H1 (cell line): ENCODE data around the gene BABAM1. TPM values are rescaled to one million over a fixed set of nuclear protein-coding genes. Genes with fewer than 3 reads are reported as not detected.

Source experiments
- CTCF ChIA-PET: fragments of 300-600 bp; sonication (Branson Sonifier 250); formaldehyde crosslinking; loops from one replicate; lab custom pipeline; 2021; ENCODE audit not compliant: partially characterized antibody; lab: Charles Lee
- POLR2A ChIA-PET: fragments of 300-600 bp; sonication (Branson Sonifier 250); formaldehyde crosslinking; loops from one replicate; lab custom pipeline; 2021; ENCODE audit warnings: inconsistent platforms; ENCODE audit not compliant: partially characterized antibody; lab: Charles Lee
- DNase-seq, 2 experiments: peaks; one replicate each; pipeline versions ENCODE4 v3.0.0 to v3.0.0-alpha.2; 2010 to 2022; ENCODE audit warnings: low spot score in 2 of 2, low read depth in 1 of 2, mixed read lengths in 1 of 2
- FAIRE-seq: peaks from 2 replicates; lab custom pipeline; 2011; peaks lifted over from hg19 to GRCh38; lab: Jason Lieb, UNC
- H2AFZ ChIP-seq: 2 replicates; pipeline ENCODE4 v1.8.1; 2012; ENCODE audit warnings: low read length, inconsistent platforms
- H2AK5ac ChIP-seq: 2 replicates; pipeline ENCODE4 v1.6.1; 2013; ENCODE audit warnings: low read depth, low read length
- H2BK120ac ChIP-seq: replicated peaks from 2 replicates; pipeline ENCODE3; 2013; ENCODE audit warnings: low read depth, low read length, inconsistent platforms
- H2BK12ac ChIP-seq: 2 replicates; pipeline ENCODE4 v1.6.1; 2013; ENCODE audit warnings: low read depth, low read length
- H2BK15ac ChIP-seq: 2 replicates; pipeline ENCODE4 v1.6.1; 2013; ENCODE audit warnings: low read length
- H2BK20ac ChIP-seq: 2 replicates; pipeline ENCODE4 v1.6.1; 2013; ENCODE audit warnings: low read length
- H2BK5ac ChIP-seq: 2 replicates; pipeline ENCODE4 v1.6.1; 2013; ENCODE audit warnings: low read depth, low read length
- H3K14ac ChIP-seq: 2 replicates; pipeline ENCODE4 v1.6.1; 2013; ENCODE audit warnings: inconsistent platforms; ENCODE audit not compliant: insufficient read length
- H3K18ac ChIP-seq: 2 replicates; pipeline ENCODE4 v1.6.1; 2013; ENCODE audit warnings: low read length; ENCODE audit errors: extremely low read depth
- H3K23ac ChIP-seq: 2 replicates; pipeline ENCODE4 v1.6.1; 2013; ENCODE audit warnings: inconsistent platforms; ENCODE audit not compliant: insufficient read length
- H3K23me2 ChIP-seq: 2 replicates; pipeline ENCODE4 v1.6.1; 2013; ENCODE audit warnings: low read depth, low read length
- H3K27ac ChIP-seq: 2 replicates; pipeline ENCODE4 v1.6.1; 2011; ENCODE audit warnings: low read depth, low read length, inconsistent platforms
- H3K27me3 ChIP-seq, 4 experiments: replicated peaks in 1 of 4; 1 replicate in 1 of 4; 2 replicates in 3 of 4; pipeline versions ENCODE4 v1.6.1 to v1.8.1; 2011 to 2013; ENCODE audit warnings: low read length in 3 of 4, mild to moderate bottlenecking in 3 of 4, inconsistent platforms in 2 of 4, mixed read lengths in 2 of 4, moderate library complexity in 1 of 4; ENCODE audit not compliant: control insufficient read depth in 3 of 4, insufficient read depth in 3 of 4; ENCODE audit errors: extremely low read depth in 1 of 4
- H3K36me3 ChIP-seq, 4 experiments: 2 replicates each; pipeline versions ENCODE4 v1.6.1 to v1.8.1; 2011 to 2013; ENCODE audit warnings: mild to moderate bottlenecking in 4 of 4, low read length in 3 of 4, moderate library complexity in 2 of 4, control low read depth in 1 of 4, inconsistent platforms in 1 of 4; ENCODE audit not compliant: insufficient read depth in 4 of 4, control insufficient read depth in 2 of 4
- H3K4ac ChIP-seq: replicated peaks from 2 replicates; pipeline ENCODE3; 2013; ENCODE audit warnings: low read length, low read depth, mixed read lengths, inconsistent platforms; ENCODE audit not compliant: insufficient read length
- H3K4me1 ChIP-seq, 4 experiments: replicated peaks in 1 of 4; 1 replicate in 1 of 4; 2 replicates in 3 of 4; pipeline versions ENCODE4 v1.6.1 to v1.8.1; 2011 to 2013; ENCODE audit warnings: low read length in 3 of 4, inconsistent platforms in 2 of 4, mixed read lengths in 1 of 4; ENCODE audit not compliant: insufficient read depth in 4 of 4, control insufficient read depth in 3 of 4
- H3K4me2 ChIP-seq, 2 experiments: 2 replicates each; pipeline versions ENCODE4 v1.6.1 to v1.8.1; 2011 to 2013; ENCODE audit warnings: low read depth in 2 of 2, low read length in 2 of 2, control low read depth in 1 of 2, inconsistent platforms in 1 of 2, mild to moderate bottlenecking in 1 of 2; ENCODE audit not compliant: insufficient read depth in 1 of 2
- H3K4me3 ChIP-seq, 4 experiments: fragments of 200-600, 300-600 bp in 1 of 4; sonication (generic), shearing (Covaris generic), sonication (Bioruptor Twin) in 1 of 4; 2 replicates each; pipeline versions ENCODE4 v1.5.1 to v1.8.1; 2011 to 2016; ENCODE audit warnings: low read length in 4 of 4, low read depth in 3 of 4, control low read depth in 2 of 4, inconsistent platforms in 2 of 4, mild to moderate bottlenecking in 2 of 4, mixed read lengths in 1 of 4, moderate library complexity in 1 of 4; ENCODE audit not compliant: insufficient read depth in 2 of 4; ENCODE audit errors: extremely low read depth in 1 of 4
- H3K56ac ChIP-seq: replicated peaks from 2 replicates; pipeline ENCODE3; 2013; ENCODE audit warnings: low read depth, mild to moderate bottlenecking, mixed read lengths, low read length, inconsistent platforms; ENCODE audit not compliant: insufficient read length
- H3K79me1 ChIP-seq: 2 replicates; pipeline ENCODE4 v1.6.1; 2013; ENCODE audit warnings: low read depth, low read length, control low read depth
- H3K79me2 ChIP-seq, 2 experiments: 2 replicates each; pipeline versions ENCODE4 v1.6.1 to v1.8.1; 2012 to 2013; ENCODE audit warnings: low read length in 2 of 2, mild to moderate bottlenecking in 2 of 2, inconsistent platforms in 1 of 2; ENCODE audit not compliant: insufficient read depth in 2 of 2, control insufficient read depth in 1 of 2
- H3K9ac ChIP-seq, 4 experiments: replicated peaks in 1 of 4; 1 replicate in 1 of 4; 2 replicates in 3 of 4; pipeline versions ENCODE4 v1.6.1 to v1.8.1; 2011 to 2013; ENCODE audit warnings: low read depth in 3 of 4, low read length in 3 of 4, control low read depth in 2 of 4, mild to moderate bottlenecking in 2 of 4, moderate library complexity in 2 of 4, inconsistent platforms in 1 of 4; ENCODE audit errors: extremely low read depth in 1 of 4
- H3K9me3 ChIP-seq, 2 experiments: 2 replicates each; pipeline versions ENCODE4 v1.6.1 to v1.8.1; 2012 to 2013; ENCODE audit warnings: mild to moderate bottlenecking in 2 of 2, moderate library complexity in 2 of 2, control low read depth in 1 of 2, inconsistent platforms in 1 of 2, low read depth in 1 of 2, low read length in 1 of 2, mixed read lengths in 1 of 2; ENCODE audit not compliant: insufficient read depth in 2 of 2
- H4K20me1 ChIP-seq, 2 experiments: replicated peaks in 1 of 2; 2 replicates each; pipeline versions ENCODE3 to v1.8.1; 2011 to 2013; ENCODE audit warnings: inconsistent platforms in 2 of 2, low read length in 2 of 2, mild to moderate bottlenecking in 1 of 2; ENCODE audit not compliant: insufficient read depth in 2 of 2, control insufficient read depth in 1 of 2
- H4K5ac ChIP-seq: 2 replicates; pipeline ENCODE4 v1.6.1; 2013; ENCODE audit warnings: low read length, low read depth, mixed read lengths, inconsistent platforms; ENCODE audit not compliant: insufficient read length
- H4K8ac ChIP-seq: 2 replicates; pipeline ENCODE4 v1.8.0; 2013; ENCODE audit warnings: mild to moderate bottlenecking, moderate library complexity, low read length, inconsistent platforms; ENCODE audit not compliant: insufficient read depth; ENCODE audit errors: extremely low read depth
- H4K91ac ChIP-seq: replicated peaks from 2 replicates; pipeline ENCODE3; 2013; ENCODE audit warnings: low read length, mixed read lengths, inconsistent platforms; ENCODE audit not compliant: insufficient read length
- POU5F1 ChIP-seq: IDR thresholded peaks from 2 replicates; pipeline ENCODE4 v1.6.1; 2011; ENCODE audit warnings: low read depth, mild to moderate bottlenecking, low read length, moderate library complexity
- TEAD4 ChIP-seq: IDR thresholded peaks from 2 replicates; pipeline ENCODE4 v1.6.1; 2012; ENCODE audit warnings: low read depth, low read length, inconsistent platforms, mixed read lengths
- WGBS, 2 experiments: shearing (Covaris generic) in 1 of 2; methylation state at CpG; one replicate each; pipeline versions ENCODE4 v1.1.6 to v1.1.7; 2013 to 2015; ENCODE audit warnings: low lambda C conversion rate in 2 of 2, mixed read lengths in 2 of 2, inconsistent platforms in 1 of 2, low coverage in 1 of 2, missing lambda C conversion rate in 1 of 2; ENCODE audit not compliant: insufficient replicate concordance in 2 of 2, insufficient coverage in 1 of 2, insufficient read length in 1 of 2; ENCODE audit errors: extremely low coverage in 1 of 2, missing lambda C conversion rate in 1 of 2; 5-methylcytosine and 5-hydroxymethylcytosine counted together
- polyA plus RNA-seq, 7 experiments: library from polyadenylated mRNA; depleted of rRNA in 3 of 7; stranded (reverse) in 5 of 7; unstranded in 2 of 7; fragments of >200 nt in 5 of 7; fragments of 200-250 nt in 2 of 7; gene quantifications; 1 replicate in 5 of 7; 2 replicates in 1 of 7; 4 replicates in 1 of 7; pipeline versions ENCODE4 v1.2.1 to v1.2.3, GENCODE V29; 2011 to 2013; ENCODE audit warnings: missing spikeins in 2 of 7, mixed read lengths in 2 of 7
- total RNA-seq: library from RNA; stranded (reverse); fragmentation: NEBNext Ultra II Directional; extraction: Animal tissue kit (Norgen Biotek cat#: 25700); gene quantifications from 2 replicates; pipeline ENCODE4 v1.2.1, GENCODE V29; 2021

BABAM1 gene
- total and polyA plus RNA-seq, 2 of the 8 experiments (the other 6 are each of a cell fraction or from before 2014, with no cell fraction given) = 127 to 133 TPM

- Histone ChIP-seq H3K14ac (no peak overlapping the region), H3K4me2 (peak overlapping the region; percentile 72 to 83; a peak in 3 of 4 replicates), H3K4me1 (peaks cover 0 to 22% (median 15%) of the 10 kb centered on the region in 4 experiments; a peak in 6 of 7 replicates), H3K79me2 (no peaks in the 10 kb centered on the region), H2BK5ac (no peak overlapping the region), H3K23me2 (peaks cover 6% of the 10 kb centered on the region; the same call in 1 of the 2 replicates), H4K5ac (no peak overlapping the region), H4K91ac (no peak overlapping the region), H2AK5ac (no peak overlapping the region), H3K9ac (no peak overlapping the region), H3K27me3 (no peaks in the 10 kb centered on the region; a peak in 1 of 7 replicates), H2AFZ (no peak overlapping the region), H3K56ac (no peak overlapping the region), H2BK15ac (no peak overlapping the region), H3K36me3 (peaks cover 0 to 16% (median 6%) of the 10 kb centered on the region in 4 experiments; a peak in 4 of 8 replicates), H2BK12ac (peak overlapping the region; percentile 0; the same call in 1 of the 2 replicates), H3K4ac (no peak overlapping the region), H3K4me3 (peak overlapping the region in 3 of 4 experiments; percentile 35 to 95 (median 60); a peak in 2 of 8 replicates), H3K9me3 (no peaks in the 10 kb centered on the region), H4K20me1 (peaks cover 3 to 9% of the 10 kb centered on the region in 2 experiments), H4K8ac (no peak overlapping the region), H3K27ac (0 out of 2 replicates have a peak overlapping the region, but pooled peaks have one; percentile 2), H3K23ac (no peak overlapping the region), H3K79me1 (peaks cover 2% of the 10 kb centered on the region; the same call in 1 of the 2 replicates), H2BK120ac (no peak overlapping the region), H2BK20ac (no peak overlapping the region), H3K18ac (no peak overlapping the region)
- FAIRE-seq (no peak), DNase-seq (no peak)
- WGBS, 2 experiments = 90% methylated on average over 11 of the region's 11 CpGs; no CpG with 5 or more reads in 1 of the 2 experiments
- CTCF ChIA-PET = interaction anchor here (1.1 to 3.3 kb wide), 12 partner anchors 9 to 67 kb away, joined by 3 to 13 read pairs (median 5); partner anchors contain the start of genes ANO8, CCDC194, DDA1 and MRPL34
- TF ChIP-seq POU5F1 = no peak
- TF ChIP-seq TEAD4 = 0 out of 2 replicates have a peak, but pooled peaks have one; percentile 20
- POLR2A ChIA-PET = interaction anchor here (0.7 to 17.1 kb wide), 10 partner anchors 12 to 227 kb away, joined by 3 to 329 read pairs (median 4); partner anchors contain the start of genes ABHD8, ANO8, DDA1 and GTPBP3
These were observed 59.3 kb downstream of the BABAM1 start for GRCh38 chr19:17326595-17326966.
